ENCODE data around the gene IFT122.

The IFT122 gene

GRCh38 chr3:129442486-129442885 lies 2.5 kb downstream of the IFT122 start:
- DNase-seq: no peak

- DNase-seq: no peak
Observed at GRCh38 chr3:129442947-129443346, 2.9 kb downstream of the IFT122 start.

- no peak for DNase-seq
Observed at GRCh38 chr3:129445471-129445870, 5.4 kb downstream of the IFT122 start.

- DNase-seq: no peak
Observed at GRCh38 chr3:129446926-129447325, 6.9 kb downstream of the IFT122 start.

- DNase-seq: no peak
Observed at GRCh38 chr3:129448186-129448895, 8.3 kb downstream of the IFT122 start.

- DNase-seq: no peak
Observed at GRCh38 chr3:129449279-129450115, 9.5 kb downstream of the IFT122 start.

GRCh38 chr3:129453732-129454131 lies 13.7 kb downstream of the IFT122 start:
- DNase-seq: no peak

GRCh38 chr3:129460155-129460554 lies 20.1 kb downstream of the IFT122 start:
- no peak for DNase-seq

GRCh38 chr3:129460572-129460971 lies 20.5 kb downstream of the IFT122 start:
- no peak for DNase-seq

- no peak for DNase-seq
Observed at GRCh38 chr3:129461022-129461421, 21.0 kb downstream of the IFT122 start.

GRCh38 chr3:129461461-129462146 lies 21.6 kb downstream of the IFT122 start:
- no peak for DNase-seq

GRCh38 chr3:129462361-129462968 lies 22.4 kb downstream of the IFT122 start:
- DNase-seq: no peak

- DNase-seq: no peak
Observed at GRCh38 chr3:129463094-129463493, 23.1 kb downstream of the IFT122 start.

GRCh38 chr3:129463716-129464115 lies 23.7 kb downstream of the IFT122 start:
- no peak for DNase-seq

GRCh38 chr3:129467932-129468331 lies 27.9 kb downstream of the IFT122 start:
- no peak for DNase-seq

GRCh38 chr3:129469026-129469425 lies 29.0 kb downstream of the IFT122 start:
- no peak for DNase-seq

- DNase-seq: no peak
Observed at GRCh38 chr3:129470861-129471260, 30.8 kb downstream of the IFT122 start.

- DNase-seq: no peak
Observed at GRCh38 chr3:129473067-129473768, 33.2 kb downstream of the IFT122 start.

- DNase-seq: no peak
Observed at GRCh38 chr3:129473769-129474152, 33.7 kb downstream of the IFT122 start.

- DNase-seq: no peak
Observed at GRCh38 chr3:129474984-129475804, 35.2 kb downstream of the IFT122 start.

- DNase-seq: no peak
Observed at GRCh38 chr3:129475863-129476262, 35.8 kb downstream of the IFT122 start.

GRCh38 chr3:129476586-129476985 lies 36.6 kb downstream of the IFT122 start:
- DNase-seq: no peak

All from activated CD4-positive, alpha-beta T cell treated with anti-CD3 and anti-CD28 coated beads, Interleukin-2, amount 50 U/mL, for 48 hours (primary cell).